T-helper 2 cell treated with Interferon-gamma antibody and Interleukin-4, amounts not matched to agents 100 ng/mL and 5 ng/mL, for 36 hours (primary cell): ENCODE data around the gene FAM200A. TPM values are rescaled to one million over a fixed set of nuclear protein-coding genes. Genes with fewer than 3 reads are reported as not detected.
"Not testable (repeated sequence)": the region's sequence is repeated elsewhere in the genome, so short reads cannot be mapped to it uniquely, and the experiment has no call there.

Experiments
- intact Hi-C: fragments of 100-400 bp; cut with micrococcal nuclease; formaldehyde crosslinking; loops from one replicate; pipeline ENCODE4 v1.15.1; 2023
- total RNA-seq: library from RNA; stranded (reverse); gene quantifications from 2 replicates; pipeline ENCODE4 v1.2.3, GENCODE V29; 2022

The FAM200A gene
- total RNA-seq, 1 donor from 2014 or later: 5.2 TPM

DNA sequence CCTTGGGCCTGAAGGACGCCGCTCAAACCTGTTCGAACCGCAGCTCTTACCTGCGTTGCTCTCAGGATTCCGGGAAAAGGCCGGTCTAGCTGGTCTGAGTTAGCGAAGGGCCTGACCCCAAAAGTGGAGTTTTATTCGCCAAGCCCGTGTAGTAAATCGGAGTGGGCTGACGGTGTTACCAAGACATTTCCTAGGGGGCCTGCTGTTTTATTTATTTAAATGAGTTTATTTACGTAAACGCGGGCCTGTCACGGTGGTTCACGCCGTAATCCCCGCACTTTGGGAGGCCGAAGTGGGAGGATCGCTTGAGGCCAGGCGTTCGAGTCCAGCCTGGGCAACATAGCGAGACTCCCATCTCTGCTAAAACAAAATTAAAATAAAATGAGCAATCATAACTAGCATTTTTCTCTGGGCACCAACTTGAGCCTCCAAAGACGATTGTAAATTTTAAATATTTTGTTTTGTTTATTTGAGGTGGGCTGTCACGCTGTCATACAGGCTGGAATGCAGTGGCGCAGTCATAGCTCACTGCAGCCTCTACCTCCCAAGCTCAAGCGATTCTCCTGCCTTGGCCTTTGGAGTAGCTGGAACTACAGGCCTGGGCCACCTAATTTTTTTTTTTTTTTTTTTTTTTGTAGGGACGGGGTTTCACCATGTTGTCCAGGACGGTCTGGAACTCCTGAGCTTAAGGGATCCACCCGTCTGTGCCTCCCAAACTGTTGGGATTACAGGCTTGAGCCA lies 7.4 kb upstream of the FAM200A start:
- intact Hi-C loops: loop anchor here (10.0 kb wide), 2 partner anchors 455 to 525 kb away; partner anchors contain the start of genes COPS6, ZKSCAN1 and ZNF3

GRCh38 chr7:99558306-99559174 lies 6.6 kb upstream of the FAM200A start, which contains the start of gene ZNF655:
ZNF655 (plus strand) TSS chr7:99558642; CDS start chr7:99560560, 1,918 bp downstream.
- intact Hi-C loops: loop anchor here (1.0 to 10.0 kb wide), 7 partner anchors 54 to 526 kb away; partner anchors contain the start of genes BUD31, COPS6, PDAP1 and ZKSCAN1

- intact Hi-C loops: loop anchor here (1.0 to 10.0 kb wide), 7 partner anchors 54 to 527 kb away; partner anchors contain the start of genes BUD31, COPS6, PDAP1 and ZKSCAN1
Observed at GRCh38 chr7:99557940-99558305, 6.0 kb upstream of the FAM200A start.

DNA sequence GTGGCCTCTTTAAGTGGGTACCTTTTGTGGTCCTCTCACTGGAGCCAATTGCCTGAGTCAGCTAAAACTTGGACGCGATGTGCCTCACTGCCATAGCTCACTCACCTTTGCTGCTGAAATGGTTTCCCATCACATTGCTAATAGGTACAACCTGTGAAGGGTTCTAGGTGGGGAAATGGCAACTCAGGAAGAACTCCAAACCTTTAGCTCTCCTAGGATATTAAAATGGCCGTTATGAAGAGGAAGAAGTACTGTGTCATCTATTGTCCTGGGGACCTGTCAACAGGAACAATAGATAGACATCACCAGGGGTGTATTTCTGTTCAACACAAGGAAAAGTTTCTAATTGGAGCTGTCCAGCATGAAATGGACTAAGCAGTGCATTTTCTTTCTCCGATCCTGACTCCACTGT lies 5.3 kb upstream of the FAM200A start:
- intact Hi-C loops: loop anchor here (10.0 kb wide), 2 partner anchors 458 to 528 kb away; partner anchors contain the start of genes COPS6, ZKSCAN1 and ZNF3

- intact Hi-C loops: loop anchor here (10.0 kb wide), 2 partner anchors 460 to 530 kb away; partner anchors contain the start of genes COPS6, ZKSCAN1 and ZNF3
Observed at GRCh38 chr7:99554939-99555338, 3.0 kb upstream of the FAM200A start.

DNA sequence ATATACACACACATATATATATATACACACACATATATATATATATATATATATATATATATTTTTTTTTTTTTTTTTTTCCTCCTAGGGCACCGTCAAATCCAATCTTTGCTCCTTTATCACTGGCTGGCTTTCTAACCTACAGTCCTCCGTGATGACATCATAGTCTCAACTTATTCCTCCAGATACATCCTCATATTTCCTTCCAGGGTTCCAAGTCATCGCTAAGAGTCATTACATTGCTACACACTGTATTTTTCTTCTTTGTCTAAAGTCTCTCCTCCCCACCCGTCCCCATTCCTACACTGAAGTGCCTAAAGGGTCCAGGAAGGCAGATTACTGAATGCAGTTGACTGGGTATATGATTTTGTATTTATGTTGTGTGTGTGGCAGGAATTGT lies 1.1 kb upstream of the FAM200A start:
- intact Hi-C loops: loop anchor here (10.0 kb wide), 2 partner anchors 462 to 532 kb away; partner anchors contain the start of genes COPS6, ZKSCAN1 and ZNF3

DNA sequence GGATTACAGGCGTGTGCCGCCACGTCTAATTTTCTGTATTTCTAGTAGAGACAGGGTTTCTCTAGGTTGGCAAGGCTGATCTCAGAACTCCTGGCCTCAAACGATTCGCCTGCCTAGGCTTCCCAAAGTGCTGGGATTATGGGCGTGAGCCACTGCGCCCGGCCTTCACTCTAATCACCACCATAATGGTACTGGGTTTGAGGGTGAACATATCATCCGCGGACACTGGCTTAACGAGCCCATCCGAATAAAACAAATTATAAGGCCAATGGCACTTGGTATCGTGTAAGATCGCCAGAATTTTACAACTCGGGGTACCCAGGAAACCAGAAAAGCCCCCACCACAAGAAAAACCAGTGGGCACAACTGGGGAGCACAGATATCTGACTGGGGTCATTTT lies 580 bp downstream of the FAM200A start:
- intact Hi-C loops: loop anchor here (10.0 kb wide), 2 partner anchors 463 to 533 kb away; partner anchors contain the start of genes COPS6, ZKSCAN1 and ZNF3

- intact Hi-C loops: not testable (repeated sequence)
Observed at GRCh38 chr7:99549545-99549944, 2.4 kb downstream of the FAM200A start.

DNA sequence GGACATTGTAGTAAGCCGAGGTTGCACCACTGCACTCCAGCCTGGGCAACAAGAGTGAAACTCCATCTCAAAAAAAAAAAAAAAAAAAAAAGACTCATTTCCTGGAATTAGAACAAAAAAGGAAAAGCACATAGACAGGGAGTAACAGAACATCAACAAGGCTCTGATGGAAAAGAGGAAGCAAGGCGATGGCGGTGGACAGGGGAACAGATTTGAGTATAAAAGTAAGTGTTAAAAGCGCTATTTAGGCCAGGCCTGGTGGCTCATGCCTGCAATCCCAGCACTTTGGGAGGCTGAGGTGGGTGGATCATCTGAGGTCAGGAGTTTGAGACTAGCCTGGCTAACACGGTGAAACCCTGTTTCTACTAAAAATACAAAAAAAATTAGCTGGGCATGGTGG lies 6.6 kb downstream of the FAM200A start:
- intact Hi-C loops: not testable (repeated sequence)

- intact Hi-C loops: no loop called here
Observed at GRCh38 chr7:99543916-99544315, 8.0 kb downstream of the FAM200A start.

DNA sequence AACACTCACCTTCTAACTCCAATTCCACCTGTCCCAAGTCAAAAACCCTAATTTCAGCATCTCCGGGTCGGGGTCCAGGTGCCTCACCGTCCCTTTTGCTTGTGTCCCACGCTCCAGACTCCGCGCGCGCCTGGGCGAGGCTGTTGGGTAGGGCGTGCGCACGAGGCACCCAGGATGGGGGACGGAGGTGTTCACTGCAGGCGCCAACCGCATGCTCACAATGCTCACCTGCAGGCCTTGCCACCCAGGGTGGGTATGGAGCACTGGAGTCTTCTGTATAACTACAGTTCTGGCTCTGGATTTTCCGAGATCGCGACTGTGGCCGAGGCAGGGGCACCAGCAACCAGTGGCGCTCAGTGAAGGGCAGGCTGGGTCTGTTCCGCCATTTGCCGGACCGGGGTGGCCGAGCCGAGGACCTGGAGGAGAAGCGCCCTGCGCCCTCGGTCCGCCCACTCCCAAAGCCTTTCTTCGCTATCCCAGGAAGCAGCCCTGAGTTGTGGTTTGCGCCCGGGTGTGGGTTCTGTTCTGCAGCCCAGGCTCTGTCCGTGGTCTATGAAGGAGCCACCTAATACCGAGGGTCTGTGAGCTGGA lies 8.7 kb downstream of the FAM200A start:
- intact Hi-C loops: no loop called here

- intact Hi-C loops: no loop called here
Observed at GRCh38 chr7:99541212-99541611, 10.7 kb downstream of the FAM200A start.

DNA sequence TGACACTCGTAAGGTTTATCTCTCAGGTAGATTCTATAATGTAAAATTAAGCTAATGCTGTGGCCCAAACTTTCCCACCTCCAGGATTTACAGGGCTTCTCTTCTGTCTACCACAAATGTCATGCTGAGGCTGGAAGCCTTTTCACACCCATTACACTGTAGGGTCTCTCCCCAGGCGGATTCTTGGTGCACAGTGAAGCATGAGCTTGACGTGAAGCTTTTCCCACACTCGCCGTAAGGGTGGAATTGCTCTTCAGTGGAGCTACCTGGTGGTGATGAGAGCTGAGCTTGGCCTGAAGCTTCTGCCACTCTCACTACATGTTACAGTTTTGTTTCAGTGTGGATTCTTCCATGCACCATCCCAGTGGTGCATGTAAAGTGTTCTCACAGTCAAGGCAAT lies 11.4 kb downstream of the FAM200A start:
- intact Hi-C loops: no loop called here

- intact Hi-C loops: no loop called here
Observed at GRCh38 chr7:99539213-99539811, 12.6 kb downstream of the FAM200A start.

DNA sequence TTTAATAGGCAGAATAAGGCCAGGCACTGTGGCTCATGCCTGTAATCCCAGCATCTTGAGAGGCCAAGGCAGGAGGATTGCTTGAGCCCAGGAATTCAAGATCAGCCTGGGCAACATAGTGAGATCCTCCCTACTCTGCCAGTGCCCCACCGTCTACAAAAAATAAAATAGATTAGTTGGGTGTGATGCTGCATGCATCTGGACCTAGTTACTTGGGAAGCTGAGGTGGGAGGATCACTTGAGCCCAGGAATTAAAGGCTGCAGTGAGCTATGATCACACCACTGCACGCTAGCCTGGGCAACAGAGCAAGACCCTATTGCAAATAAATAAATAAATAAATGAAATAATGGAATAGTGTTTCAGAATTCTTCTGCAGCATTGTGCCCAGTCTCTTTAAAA lies 16.2 kb downstream of the FAM200A start:
- intact Hi-C loops: no loop called here

- intact Hi-C loops: no loop called here
Observed at GRCh38 chr7:99531354-99531765, 20.6 kb downstream of the FAM200A start.

DNA sequence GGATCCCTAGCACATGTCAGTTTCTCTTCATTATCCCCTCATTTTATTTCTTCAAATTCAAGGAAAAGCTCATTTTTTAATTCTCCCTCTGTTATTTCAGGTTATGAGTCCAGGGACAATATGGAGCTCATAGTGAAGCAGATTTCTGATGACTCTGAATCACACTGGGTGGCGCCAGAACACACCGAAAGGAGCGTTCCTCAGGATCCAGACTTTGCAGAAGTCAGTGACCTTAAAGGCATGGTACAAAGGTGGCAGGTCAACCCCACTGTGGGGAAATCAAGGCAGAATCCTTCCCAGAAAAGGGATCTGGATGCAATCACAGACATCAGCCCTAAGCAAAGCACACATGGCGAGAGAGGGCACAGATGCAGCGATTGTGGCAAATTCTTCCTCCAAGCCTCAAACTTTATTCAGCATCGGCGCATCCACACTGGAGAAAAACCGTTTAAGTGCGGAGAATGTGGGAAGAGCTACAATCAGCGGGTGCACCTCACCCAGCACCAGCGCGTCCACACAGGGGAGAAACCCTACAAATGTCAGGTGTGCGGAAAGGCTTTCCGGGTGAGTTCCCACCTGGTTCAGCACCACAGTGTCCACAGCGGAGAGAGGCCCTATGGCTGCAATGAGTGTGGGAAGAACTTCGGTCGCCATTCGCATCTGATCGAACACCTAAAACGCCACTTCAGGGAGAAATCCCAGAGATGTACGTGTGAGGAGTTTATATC lies 26.0 kb downstream of the FAM200A start:
- intact Hi-C loops: no loop called here

- intact Hi-C loops: no loop called here
Observed at GRCh38 chr7:99521399-99521798, 30.5 kb downstream of the FAM200A start.

GRCh38 chr7:99514050-99514449 lies 37.9 kb downstream of the FAM200A start:
- intact Hi-C loops: no loop called here

DNA sequence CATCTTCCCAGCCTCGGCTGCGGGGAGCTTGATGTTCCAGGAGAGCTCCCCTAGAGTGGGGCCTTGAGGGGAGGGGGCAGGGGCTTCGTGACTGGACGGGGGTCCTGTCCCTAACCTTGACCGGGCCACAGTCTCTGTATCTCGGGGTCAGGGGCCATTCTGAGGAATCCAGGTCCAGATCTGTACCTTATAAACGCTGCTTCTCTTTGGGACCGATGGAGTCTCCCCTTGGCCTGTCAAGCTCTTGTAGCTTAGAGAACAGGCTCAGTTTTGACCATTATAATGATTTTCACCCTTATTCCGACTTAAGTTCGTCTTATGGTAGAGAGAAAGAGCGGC lies 46.6 kb downstream of the FAM200A start:
- intact Hi-C loops: loop anchor here (1.0 to 5.0 kb wide), 5 partner anchors 66 to 924 kb away; partner anchors contain the start of genes CPSF4, MEPCE, PTCD1 and SMURF1
